EH (cell line): ENCODE results near the gene CLCNKA.
"Not testable (repeated sequence)": the region's sequence is repeated elsewhere in the genome, so short reads cannot be mapped to it uniquely, and the experiment has no call there.

ENCODE experiments used
- DNase-seq: peaks from one replicate; pipeline ENCODE4 v3.0.0-alpha.2; 2015; ENCODE audit warnings: low read depth

The CLCNKA gene

GRCh38 chr1:15997637-15998280 lies 24.1 kb upstream of the CLCNKA start:
- DNase-seq, result no peak

DNA sequence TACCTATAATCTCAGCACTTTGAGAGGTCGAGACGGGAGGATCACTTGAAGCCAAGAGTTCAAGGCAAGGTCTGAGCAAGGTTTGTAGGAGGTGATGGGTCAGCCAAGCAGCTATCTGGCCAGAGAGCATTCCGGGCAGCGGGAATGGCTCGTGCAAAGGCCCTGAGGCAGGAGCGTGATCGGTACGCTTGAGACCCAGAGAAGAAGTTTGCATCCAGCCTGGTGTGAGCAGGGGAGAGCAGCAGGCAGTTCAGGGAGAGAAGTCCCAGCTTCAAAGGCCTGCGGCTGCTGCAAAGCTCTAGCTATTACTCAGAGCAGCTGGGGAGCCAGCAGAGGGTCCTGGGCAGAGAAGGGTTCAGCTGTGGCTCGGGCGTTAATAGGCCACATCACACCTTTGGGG lies 22.9 kb upstream of the CLCNKA start:
- no peak for DNase-seq

- not testable (repeated sequence) for DNase-seq
Measured at GRCh38 chr1:16001274-16001673, 20.6 kb upstream of the CLCNKA start.

DNA sequence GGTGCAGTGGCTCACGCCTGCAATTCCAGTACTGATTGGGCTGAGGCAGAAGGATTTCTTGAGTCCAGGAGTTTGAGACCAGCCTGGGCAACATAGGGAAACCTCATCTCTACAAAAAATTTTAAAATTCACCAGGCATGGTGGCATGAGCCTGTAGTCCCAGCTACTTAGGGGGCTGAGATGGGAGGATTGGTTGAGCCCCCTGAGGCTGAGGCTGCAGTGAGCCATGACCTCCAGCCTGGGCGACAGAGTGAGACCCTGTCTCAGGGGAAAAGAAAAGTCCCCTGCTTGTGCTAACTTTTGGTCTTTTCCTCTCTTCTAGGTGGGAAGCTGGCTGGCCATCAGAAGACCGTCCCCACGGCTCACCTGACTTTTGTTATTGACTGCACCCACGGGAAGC lies 16.2 kb upstream of the CLCNKA start:
- no peak for DNase-seq

DNA sequence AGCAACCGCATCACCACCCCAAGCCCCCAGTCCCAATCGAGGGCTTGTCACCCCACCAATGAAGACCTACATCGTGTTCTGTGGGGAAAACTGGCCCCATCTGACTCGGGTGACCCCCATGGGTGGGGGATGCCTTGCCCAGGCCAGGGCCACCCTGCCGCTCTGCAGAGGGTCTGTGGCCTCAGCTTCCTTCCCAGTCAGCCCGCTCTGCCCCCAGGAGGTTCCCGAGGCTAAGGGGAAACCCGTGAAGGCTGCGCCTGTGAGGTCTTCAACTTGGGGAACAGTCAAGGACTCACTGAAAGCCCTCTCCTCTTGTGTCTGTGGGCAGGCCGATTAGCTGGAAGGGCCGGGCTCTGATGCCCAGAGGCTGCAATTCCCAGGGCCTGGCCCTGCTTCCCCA lies 15.8 kb upstream of the CLCNKA start:
- no peak for DNase-seq

GRCh38 chr1:16006552-16007485 lies 15.0 kb upstream of the CLCNKA start:
- DNase-seq, result peak; percentile 69

DNA sequence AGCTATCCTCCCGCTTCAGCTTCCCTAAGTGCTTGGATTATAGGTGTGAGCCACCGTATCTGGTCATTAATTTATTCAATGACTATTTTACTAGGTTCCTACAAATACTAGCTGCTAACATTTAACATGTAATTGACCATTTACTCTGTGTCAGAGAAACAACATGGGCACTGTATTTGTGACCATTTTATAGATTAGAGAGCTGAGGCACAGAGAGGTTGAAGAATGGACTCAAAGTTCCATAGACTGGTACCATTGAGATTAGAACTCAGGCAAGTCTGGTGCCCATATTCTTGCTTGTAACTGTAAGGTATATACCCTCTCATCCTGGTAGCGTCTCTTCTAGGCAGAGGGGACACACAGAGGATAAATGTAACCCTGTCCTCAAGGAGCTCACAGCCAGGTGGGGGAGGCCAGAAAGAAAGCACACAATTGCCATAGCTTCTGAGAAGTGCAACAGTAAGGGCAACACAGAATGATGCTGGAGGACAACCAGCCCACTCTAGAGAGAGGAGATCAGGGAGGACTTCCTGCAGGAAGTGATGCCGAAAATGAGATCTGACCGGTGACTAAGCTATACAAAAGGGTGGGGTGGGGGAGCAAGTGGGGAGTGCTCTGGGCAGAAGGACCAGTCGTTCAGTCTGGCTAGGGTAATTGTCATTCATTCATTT lies 14.0 kb upstream of the CLCNKA start:
- DNase-seq, result no peak

DNA sequence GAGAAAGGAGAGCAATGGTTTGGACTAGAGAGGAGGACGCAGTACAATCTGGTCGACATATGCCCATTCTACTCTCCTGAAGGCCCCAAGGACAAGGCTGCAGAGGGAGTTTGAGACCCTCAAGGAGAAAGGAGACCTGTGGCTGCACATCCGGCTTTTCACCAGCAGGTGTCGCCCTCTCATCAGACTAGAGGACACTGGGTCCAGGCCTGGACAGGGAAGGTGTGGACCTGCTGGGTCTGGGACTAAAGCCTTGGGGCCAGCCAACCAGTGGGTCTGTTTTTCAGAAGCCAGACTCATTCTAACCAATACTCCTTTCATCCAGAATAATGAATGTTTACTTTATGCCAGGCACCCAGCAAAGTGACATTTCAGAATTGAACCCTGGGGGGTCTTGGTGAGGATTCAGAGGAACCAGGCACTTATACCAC lies 12.8 kb upstream of the CLCNKA start:
- DNase-seq, result peak; percentile 76

- DNase-seq, result no peak
Measured at GRCh38 chr1:16009678-16010077, 12.2 kb upstream of the CLCNKA start.

DNA sequence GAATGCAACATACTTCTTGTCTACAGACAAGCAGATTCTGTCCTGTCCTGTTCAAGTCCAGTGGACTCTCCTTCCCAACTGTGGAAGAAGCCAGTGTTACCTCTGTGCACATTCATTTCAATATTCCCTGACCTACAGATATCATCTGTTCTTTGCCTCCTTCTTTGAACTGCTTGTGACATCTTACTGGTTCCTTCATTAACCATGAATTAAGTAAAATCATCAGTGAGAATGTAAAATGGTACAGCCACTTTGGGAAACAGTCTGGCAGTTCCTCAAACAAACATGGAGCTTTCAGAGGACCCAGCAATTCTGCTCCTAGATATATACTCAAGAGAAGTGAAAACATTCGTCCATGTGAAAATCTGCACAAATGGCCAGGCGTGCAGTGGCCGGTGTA lies 11.0 kb upstream of the CLCNKA start:
- DNase-seq, result no peak

DNA sequence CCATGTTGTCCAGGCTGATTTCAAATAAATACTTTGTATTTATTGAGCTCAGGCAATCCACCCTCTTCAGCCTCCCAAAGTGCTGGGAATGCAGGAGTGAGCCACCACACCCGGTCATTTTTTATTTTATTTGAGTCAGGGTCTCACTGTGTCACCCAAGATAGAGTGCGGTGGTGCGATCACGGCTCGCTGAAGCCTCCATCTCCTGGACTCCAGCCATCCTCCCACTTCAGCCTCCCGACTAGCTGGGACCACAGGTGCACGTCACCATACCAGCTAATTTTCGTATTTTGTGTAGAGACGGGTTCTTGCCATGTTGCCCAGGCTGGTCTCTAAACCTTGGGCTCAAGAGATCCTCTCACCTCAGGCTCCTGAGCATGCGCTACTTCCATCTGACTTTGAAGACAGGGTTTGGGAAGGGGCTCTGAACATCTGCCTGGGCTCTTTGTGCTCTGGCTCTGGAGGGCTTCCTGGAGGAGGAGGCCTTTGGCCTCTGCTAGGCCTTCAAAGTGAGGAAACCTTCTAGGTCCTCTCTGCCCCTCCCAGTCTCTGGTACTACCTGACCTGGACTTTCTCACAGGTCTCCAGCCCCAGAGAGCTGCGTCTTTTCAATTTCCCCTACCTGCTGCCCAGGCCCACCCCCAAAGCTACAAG lies 9.8 kb upstream of the CLCNKA start:
- DNase-seq, result no peak

GRCh38 chr1:16012590-16013219 lies 9.1 kb upstream of the CLCNKA start:
- peak; percentile 87 for DNase-seq

GRCh38 chr1:16013220-16013907 lies 8.5 kb upstream of the CLCNKA start:
- DNase-seq, result peak; percentile 84

DNA sequence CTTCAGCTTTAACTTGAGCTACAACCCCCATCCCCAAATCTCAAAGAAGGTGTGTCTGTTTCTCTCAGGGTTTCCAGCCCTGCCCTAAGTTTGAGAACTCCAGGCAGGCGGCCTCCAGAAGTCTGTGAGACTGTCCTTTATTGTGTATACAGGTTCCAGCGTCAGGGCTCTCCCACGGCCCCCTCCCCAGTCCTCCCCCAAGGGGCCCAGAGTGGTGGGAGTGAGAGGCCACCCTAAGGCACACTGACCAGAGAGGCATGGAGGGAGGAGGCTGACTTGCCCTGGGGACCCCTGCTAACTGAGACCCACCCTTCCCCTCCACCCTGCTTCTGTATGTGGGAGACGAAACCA lies 8.0 kb upstream of the CLCNKA start:
- no peak for DNase-seq

DNA sequence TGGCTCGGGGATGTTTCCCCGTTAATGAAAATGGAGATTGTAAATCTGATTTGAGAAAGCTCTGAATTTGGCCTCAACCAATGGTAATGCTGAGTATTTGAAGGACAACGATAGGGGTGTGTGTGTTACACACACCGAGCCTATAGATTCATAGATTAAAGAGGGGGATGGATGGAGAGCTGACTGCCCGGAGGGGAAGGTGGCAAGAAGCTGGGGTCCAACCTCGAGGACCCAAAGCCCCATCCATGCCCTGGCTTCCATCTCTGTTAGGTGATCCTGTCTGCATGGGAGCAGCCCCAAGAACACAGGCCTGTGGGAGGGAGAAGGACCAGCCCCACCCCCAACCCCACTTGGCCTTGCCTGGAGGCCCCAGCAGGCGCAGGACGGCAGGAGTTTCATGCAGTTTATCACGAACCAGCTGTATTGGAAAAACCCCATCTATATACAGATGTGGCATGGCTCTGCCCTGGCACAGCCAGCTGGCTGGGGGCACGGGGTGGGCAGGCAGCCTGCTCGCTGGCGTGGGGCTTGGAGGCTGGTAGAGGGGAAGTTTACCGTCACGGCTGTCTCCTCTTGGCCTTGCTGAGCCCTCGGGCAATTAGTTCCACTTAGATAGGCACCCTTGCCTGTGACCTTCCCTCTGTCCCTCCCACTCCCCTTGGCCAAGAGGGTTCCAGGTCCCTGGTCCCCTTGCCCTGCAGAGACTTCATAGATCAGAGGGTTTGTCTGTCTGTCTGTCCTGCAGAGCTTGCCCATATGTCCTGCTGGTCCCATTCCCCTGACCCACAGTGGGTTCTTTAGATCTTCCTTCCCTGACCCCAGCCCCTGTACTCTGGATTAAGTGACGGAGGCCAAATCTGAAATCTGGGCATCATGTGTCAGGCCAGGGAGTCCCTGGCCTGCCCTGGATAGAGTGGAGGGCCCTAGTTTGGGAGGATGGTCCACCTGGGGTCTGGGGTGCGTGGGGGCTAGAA lies 7.0 kb upstream of the CLCNKA start:
- no peak for DNase-seq

DNA sequence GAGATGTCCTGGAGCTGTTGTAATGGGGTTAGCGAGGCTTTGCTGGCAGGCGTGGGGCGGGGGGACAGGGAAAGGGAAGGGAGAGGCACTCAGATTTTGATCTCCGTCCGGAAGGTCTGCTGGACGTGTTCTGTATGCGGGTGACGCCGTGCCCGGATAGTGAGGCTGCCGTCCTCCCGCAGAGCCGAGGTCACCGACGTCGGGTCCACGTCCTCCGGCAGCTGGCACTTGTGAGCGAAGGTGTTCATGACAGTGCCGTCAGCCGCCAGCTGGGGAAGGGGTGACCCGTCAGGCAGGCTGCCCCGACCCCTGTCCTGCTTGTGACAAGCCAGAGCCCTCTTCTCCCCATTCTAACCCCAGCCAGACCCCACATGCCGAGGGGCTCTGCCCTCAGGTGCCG lies 6.3 kb upstream of the CLCNKA start:
- DNase-seq, result no peak

GRCh38 chr1:16015960-16016901 lies 5.6 kb upstream of the CLCNKA start:
- DNase-seq, result no peak

GRCh38 chr1:16017076-16017460 lies 4.8 kb upstream of the CLCNKA start:
- no peak for DNase-seq
